ENCODE measurements around the gene POLN. TPM values are rescaled to one million over a fixed set of nuclear protein-coding genes. Genes with fewer than 3 reads are reported as not detected.

The POLN gene
- total RNA-seq, 1 donor from 2014 or later: 7.6 TPM

GRCh38 chr4:2082118-2082517 lies 159.8 kb downstream of the POLN start:
- DNase-seq: no peak

- DNase-seq: no peak
Observed at GRCh38 chr4:2081540-2081939, 160.4 kb downstream of the POLN start.

- no peak for DNase-seq
Observed at GRCh38 chr4:2080429-2081300, 161.3 kb downstream of the POLN start.

GRCh38 chr4:2079926-2080325 lies 162.0 kb downstream of the POLN start:
- DNase-seq: no peak

GRCh38 chr4:2079006-2079405 lies 162.9 kb downstream of the POLN start:
- DNase-seq: no peak

- DNase-seq: no peak
Observed at GRCh38 chr4:2078584-2078983, 163.3 kb downstream of the POLN start.

DNA sequence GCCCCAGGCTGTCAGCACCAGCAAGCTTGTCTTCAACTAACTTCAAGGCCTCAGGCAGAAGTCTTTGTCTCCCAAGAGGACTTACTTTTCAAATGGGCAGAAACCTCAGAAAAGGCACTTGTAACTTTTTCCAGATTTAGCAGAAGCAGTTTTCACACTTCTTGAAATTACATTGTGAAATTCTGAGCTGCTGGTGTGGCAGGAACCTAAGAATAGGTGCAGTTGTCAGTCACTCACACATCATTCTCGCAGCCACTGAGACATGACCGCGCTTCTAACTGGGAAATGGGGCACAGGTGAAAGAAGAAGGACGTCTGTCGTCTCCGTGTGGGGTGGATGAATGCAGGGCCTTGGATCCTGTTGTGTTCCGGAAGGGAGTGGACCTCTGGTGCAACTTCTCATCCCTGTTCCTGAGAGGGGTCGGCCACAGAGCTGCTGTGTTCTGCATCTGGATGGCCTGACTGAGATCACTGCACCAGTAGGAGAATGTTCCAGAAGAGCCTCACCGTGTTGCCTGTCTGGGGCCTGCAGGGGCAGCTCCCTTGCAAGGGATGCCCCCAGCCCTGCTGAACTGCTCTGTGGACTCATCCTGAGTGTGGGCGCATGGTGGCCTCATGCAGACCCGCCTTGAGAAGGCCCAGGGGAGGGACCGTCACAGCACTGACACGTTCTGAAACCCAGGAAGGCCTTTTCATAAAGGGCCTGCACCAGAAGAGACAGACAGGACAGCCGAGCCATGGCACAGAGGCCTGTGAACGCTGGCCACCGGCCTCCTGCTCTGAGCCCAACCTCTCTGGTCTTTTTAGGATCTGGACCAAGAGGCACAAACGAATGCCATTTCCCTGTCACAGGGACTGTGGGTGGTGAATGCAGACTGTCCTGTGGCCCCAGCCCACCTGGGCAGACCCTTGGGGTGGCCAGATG lies 164.1 kb downstream of the POLN start:
- DNase-seq: no peak

- DNase-seq: no peak
Observed at GRCh38 chr4:2076908-2077536, 164.9 kb downstream of the POLN start.

- no peak for DNase-seq
Observed at GRCh38 chr4:2075987-2076907, 165.7 kb downstream of the POLN start.

- DNase-seq: no peak
Observed at GRCh38 chr4:2075171-2075986, 166.5 kb downstream of the POLN start.

DNA sequence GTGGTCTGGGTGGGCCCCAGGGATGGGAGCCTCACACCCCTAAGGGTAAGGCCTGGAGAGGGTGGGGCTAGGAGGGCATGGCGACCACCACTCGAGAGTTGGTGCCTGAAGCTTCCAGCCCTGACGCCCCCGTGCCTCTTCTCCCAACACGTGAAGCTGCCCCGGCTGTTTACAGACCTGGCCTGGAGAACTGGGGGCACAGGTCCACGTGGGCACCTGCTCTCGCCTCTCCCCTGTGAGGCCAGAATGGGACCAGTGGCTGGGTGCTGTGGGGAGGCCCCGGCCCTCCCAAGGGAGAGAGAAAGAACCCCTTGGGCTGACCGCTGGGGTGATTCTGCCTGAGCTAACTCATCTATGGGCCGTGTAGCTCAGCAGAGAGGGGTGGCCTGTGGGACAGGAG lies 167.3 kb downstream of the POLN start:
- DNase-seq: no peak

GRCh38 chr4:2073808-2074481 lies 168.0 kb downstream of the POLN start:
- peak; percentile 19 for DNase-seq

DNA sequence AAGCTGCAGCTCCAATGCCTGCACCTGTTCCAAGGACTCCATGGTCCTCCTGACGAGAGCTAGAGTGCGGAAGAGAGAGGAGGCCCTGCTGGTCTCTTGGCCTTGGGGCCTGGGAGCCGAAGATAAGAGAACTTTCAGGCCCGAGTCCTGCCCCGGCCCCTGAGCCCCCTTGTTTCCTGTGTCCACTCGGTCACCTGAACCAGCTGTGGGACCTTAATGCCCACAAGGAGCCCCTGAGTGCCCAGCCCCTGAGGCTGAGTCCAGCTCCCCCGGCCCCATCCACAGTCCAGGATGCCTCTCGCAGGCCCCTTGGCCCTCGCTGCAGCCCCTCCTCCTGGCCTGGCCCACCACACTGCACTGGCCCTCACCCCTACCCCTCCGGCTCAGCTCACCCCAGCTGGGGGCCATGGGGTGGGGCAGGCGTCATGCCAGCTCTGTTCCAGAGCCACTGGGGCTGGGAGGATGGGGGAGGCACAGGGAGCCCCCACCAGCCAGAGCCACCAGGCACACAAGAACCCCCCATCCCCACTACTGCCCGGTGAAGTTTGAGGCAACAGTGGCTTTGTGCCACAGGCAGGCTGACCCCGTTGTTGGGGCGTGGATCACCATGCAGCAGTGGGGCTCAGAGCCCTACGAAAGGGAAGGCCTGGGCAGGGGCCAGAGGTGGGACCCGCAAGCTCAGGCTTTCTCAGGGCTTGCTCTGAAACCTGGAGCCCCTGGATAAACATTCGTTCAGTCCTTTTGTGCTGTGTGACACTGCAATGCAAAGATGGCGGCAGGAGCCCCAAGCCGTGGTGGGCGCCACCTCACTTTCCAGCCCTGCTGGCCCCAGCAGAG lies 168.7 kb downstream of the POLN start:
- no peak for DNase-seq

DNA sequence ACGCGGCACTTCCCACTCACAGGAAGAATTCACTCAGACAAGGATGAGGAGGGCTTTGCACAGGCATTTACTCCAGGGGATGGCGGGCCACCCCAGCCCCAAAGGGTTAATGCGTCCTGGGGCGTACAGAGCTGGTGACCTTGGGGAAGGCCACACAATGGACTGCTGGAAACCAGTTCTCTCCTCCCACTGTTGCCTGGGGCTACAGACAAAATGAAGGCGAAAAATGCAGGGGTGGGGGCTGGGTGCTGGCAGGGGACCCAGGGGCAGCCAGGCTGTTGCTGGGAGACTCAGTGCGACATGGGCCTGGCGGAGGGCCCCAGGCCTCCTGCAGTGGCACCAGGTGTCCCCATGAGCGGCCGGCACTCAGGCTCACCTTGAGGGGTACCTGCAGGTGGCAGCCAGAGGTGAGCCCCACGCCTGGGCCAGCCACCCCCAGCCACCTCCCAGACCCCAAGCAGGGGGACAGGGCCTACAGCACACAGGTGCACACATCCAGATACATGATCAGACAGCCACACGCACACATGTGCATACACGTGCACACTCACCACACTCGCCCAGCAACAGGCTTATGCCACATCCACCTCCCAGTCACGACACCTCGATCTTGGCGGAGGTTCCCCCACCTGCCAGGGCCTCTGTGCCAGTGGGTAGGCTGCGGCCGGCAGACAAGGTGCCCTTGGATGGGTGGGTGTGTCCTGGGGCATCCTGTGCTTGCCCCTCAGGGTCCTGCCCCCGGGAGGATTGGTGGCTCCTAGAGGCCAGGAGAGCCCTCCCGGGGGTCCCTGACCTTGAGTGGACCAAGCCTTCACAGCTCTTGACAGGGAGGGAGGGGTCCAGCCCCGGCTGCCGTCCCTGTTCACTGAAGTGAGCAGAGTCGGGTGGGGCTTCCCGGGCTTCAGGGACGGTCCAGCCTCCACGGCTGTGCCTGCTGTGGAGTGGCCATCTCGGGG lies 169.7 kb downstream of the POLN start:
- DNase-seq: no peak

DNA sequence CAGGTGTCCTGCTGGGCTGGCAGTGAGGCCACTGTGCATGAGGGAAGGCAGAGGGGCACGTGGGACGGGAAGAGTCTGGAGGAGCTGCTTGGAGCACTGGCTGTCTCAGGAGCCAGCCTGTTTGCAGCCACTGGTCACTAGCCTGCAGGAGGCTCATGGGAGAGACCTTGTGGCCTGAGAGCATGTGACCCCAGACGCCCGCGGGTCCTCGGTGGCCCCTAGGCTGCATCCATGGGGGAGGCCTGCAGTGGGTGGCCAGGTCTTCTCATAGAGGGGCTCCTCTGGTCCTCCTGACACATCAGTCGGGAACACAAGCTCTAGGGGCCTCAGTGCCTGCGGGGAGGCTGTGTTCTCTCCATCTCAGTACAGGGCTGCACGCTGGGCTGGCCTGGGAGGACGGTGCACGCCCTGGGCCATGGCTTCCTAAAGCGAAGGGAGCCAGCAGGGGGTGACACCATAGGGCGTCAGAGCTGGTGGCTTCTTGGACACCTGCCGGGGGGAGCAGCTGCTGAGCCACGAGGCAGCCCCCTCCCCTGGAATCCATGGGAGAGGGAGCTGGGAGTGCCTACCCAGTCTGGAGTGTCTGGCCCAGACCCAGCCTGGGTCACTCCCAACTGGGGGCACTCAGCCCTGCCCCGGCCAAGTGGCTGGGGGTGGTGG lies 170.5 kb downstream of the POLN start:
- peak; percentile 69 for DNase-seq

- DNase-seq: no peak
Observed at GRCh38 chr4:2070421-2071251, 171.3 kb downstream of the POLN start.

Measured in tongue (tissue), 2 donors.